Measurements from ENCODE around the gene SLC12A1. TPM values are rescaled to one million over a fixed set of nuclear protein-coding genes. Genes with fewer than 3 reads are reported as not detected.
A peak's percentile ranks its signal among the peaks of the same experiment; 100 is the strongest.

SLC12A1 gene
- total and polyA plus RNA-seq, 2 of the 8 experiments (the other 6 are each of a cell fraction or from before 2014, with no cell fraction given): 0.63 to 1.0 TPM

GRCh38 chr15:48230498-48230897 is 24.4 kb downstream of the SLC12A1 start:
- Histone ChIP-seq H3K23ac (ENCODE audit: insufficient read length) (no peak overlapping the region), H2BK20ac (ENCODE audit: low read length) (no peak overlapping the region), H3K23me2 (ENCODE audit: low read depth, low read length) (no peaks in the 10 kb centered on the region), H3K56ac (replicated peaks; ENCODE audit: insufficient read length, low read depth, low read length) (no peak overlapping the region), H2BK5ac (ENCODE audit: low read depth, low read length) (no peak overlapping the region), H3K4me3 (ENCODE audit: extremely low read depth in 1 of 4, insufficient read depth in 2 of 4, low read depth in 3 of 4, low read length in 4 of 4) (no peak overlapping the region), H3K9ac (replicated peaks in 1 of 4; ENCODE audit: extremely low read depth in 1 of 4, low read depth in 3 of 4, low read length in 3 of 4) (no peak overlapping the region), H4K8ac (ENCODE audit: extremely low read depth, insufficient read depth, low read length) (no peak overlapping the region), H4K20me1 (replicated peaks in 1 of 2; ENCODE audit: control insufficient read depth in 1 of 2, insufficient read depth in 2 of 2, low read length in 2 of 2) (no peaks in the 10 kb centered on the region), H2BK120ac (replicated peaks; ENCODE audit: low read depth, low read length) (no peak overlapping the region), H3K79me1 (ENCODE audit: low read depth, low read length) (no peaks in the 10 kb centered on the region), H3K9me3 (ENCODE audit: insufficient read depth in 2 of 2, low read depth in 1 of 2, low read length in 1 of 2) (no peaks in the 10 kb centered on the region), H3K18ac (ENCODE audit: extremely low read depth, low read length) (no peak overlapping the region), H3K14ac (ENCODE audit: insufficient read length) (no peak overlapping the region), H2BK15ac (ENCODE audit: low read length) (no peak overlapping the region), H4K91ac (replicated peaks; ENCODE audit: insufficient read length, low read length) (no peak overlapping the region), H3K27ac (ENCODE audit: low read depth, low read length) (no peak overlapping the region), H4K5ac (ENCODE audit: insufficient read length, low read depth, low read length) (no peak overlapping the region), H2AK5ac (ENCODE audit: low read depth, low read length) (no peak overlapping the region), H3K4me2 (ENCODE audit: insufficient read depth in 1 of 2, low read depth in 2 of 2, low read length in 2 of 2) (no peak overlapping the region), H3K79me2 (ENCODE audit: control insufficient read depth in 1 of 2, insufficient read depth in 2 of 2, low read length in 2 of 2) (no peaks in the 10 kb centered on the region), H2BK12ac (ENCODE audit: low read depth, low read length) (no peak overlapping the region), H3K36me3 (ENCODE audit: control insufficient read depth in 2 of 4, insufficient read depth in 4 of 4, low read length in 3 of 4) (no peaks in the 10 kb centered on the region), H2AFZ (ENCODE audit: low read length) (0 out of 2 replicates have a peak overlapping the region, but pooled peaks have one; percentile 33), H3K4ac (replicated peaks; ENCODE audit: insufficient read length, low read depth, low read length) (no peak overlapping the region), H3K4me1 (replicated peaks in 1 of 4; ENCODE audit: control insufficient read depth in 3 of 4, insufficient read depth in 4 of 4, low read length in 3 of 4) (no peaks in the 10 kb centered on the region), H3K27me3 (replicated peaks in 1 of 4; ENCODE audit: control insufficient read depth in 3 of 4, extremely low read depth in 1 of 4, insufficient read depth in 3 of 4, low read length in 3 of 4) (no peaks in the 10 kb centered on the region)
- POLR2A ChIA-PET (ENCODE audit: partially characterized antibody): interaction anchor here (0.9 kb wide), 1 partner anchor 215 kb away, joined by 4 read pairs; no protein-coding TSS in a partner anchor
- DNase-seq (ENCODE audit: low read depth in 1 of 2, low spot score in 2 of 2) (no peak), FAIRE-seq (no peak)
- CTCF ChIA-PET (ENCODE audit: partially characterized antibody): interaction anchor here (1.1 to 1.8 kb wide), 3 partner anchors 8 to 119 kb away, joined by 4 read pairs; no protein-coding TSS in a partner anchor
- 88% methylated on average over 5 of the region's 5 CpGs; no CpG with 5 or more reads in 1 of the 2 experiments for WGBS, 2 experiments (ENCODE audit: extremely low coverage in 1 of 2, insufficient coverage in 1 of 2, insufficient read length in 1 of 2, insufficient replicate concordance in 2 of 2, low coverage in 1 of 2, low lambda C conversion rate in 2 of 2, missing lambda C conversion rate in 1 of 2)
- TF ChIP-seq TEAD4 (IDR thresholded peaks at IDR 0.05; ENCODE audit: low read depth, low read length) (no peak), CHD2 (IDR thresholded peaks at IDR 0.05; ENCODE audit: low read length) (no peak), CEBPB (IDR thresholded peaks at IDR 0.05; ENCODE audit: low read depth, low read length) (no peak), HDAC2 (IDR thresholded peaks at IDR 0.05; ENCODE audit: borderline replicate concordance in 1 of 2, low read depth in 2 of 2, low read length in 2 of 2) (no peak), GTF2F1 (IDR thresholded peaks at IDR 0.05; ENCODE audit: borderline replicate concordance, low read depth, low read length) (no peak)

All from H1 (cell line).